GM12864 (cell line): ENCODE results near the gene PAPPA.

Experiments used
- DNase-seq: peaks from one replicate; pipeline ENCODE4 v3.0.0-alpha.2; 2011; ENCODE audit warnings: low read depth
- H3K4me3 ChIP-seq: 2 replicates; pipeline ENCODE4 v1.5.1; 2011; ENCODE audit warnings: mild to moderate bottlenecking, low read depth, low read length, control low read depth
- CTCF ChIP-seq: IDR thresholded peaks from 2 replicates; pipeline ENCODE4 v1.5.1; 2011; ENCODE audit warnings: low read depth, mild to moderate bottlenecking, moderate library complexity, low read length, control low read depth, inconsistent platforms; ENCODE audit errors: missing control alignments

PAPPA gene

GRCh38 chr9:116196806-116197205, 43.2 kb downstream of the PAPPA start:
- no peak for TF ChIP-seq CTCF
- no peak for DNase-seq

GRCh38 chr9:116198344-116198743, 44.8 kb downstream of the PAPPA start:
- H3K4me3 ChIP-seq, result no peak overlapping the region
- no peak for TF ChIP-seq CTCF
- DNase-seq, result no peak

More at GRCh38 chr9:116196806-116197205, 43.2 kb downstream of the PAPPA start:
- H3K4me3 ChIP-seq, result no peak overlapping the region

GRCh38 chr9:116202219-116202912, 48.8 kb downstream of the PAPPA start:
- no peak overlapping the region for H3K4me3 ChIP-seq
- no peak for DNase-seq
- TF ChIP-seq CTCF, result no peak

- no peak overlapping the region for H3K4me3 ChIP-seq
- DNase-seq, result no peak
- TF ChIP-seq CTCF, result no peak
Observed at GRCh38 chr9:116204252-116204882, 50.8 kb downstream of the PAPPA start.

- no peak for DNase-seq
- H3K4me3 ChIP-seq, result no peak overlapping the region
- no peak for TF ChIP-seq CTCF
Observed at GRCh38 chr9:116207371-116208111, 54.0 kb downstream of the PAPPA start.

- no peak overlapping the region for H3K4me3 ChIP-seq
- no peak for TF ChIP-seq CTCF
- no peak for DNase-seq
Observed at GRCh38 chr9:116208417-116209232, 55.0 kb downstream of the PAPPA start.
